GM18526 (cell line): ENCODE data around the gene RRP1B.

Source experiments
- POLR2A ChIP-seq: IDR thresholded peaks from 3 replicates; pipeline ENCODE4 v1.6.1; 2011; ENCODE audit not compliant: insufficient read length; ENCODE audit errors: extremely low read depth

Gene RRP1B

GRCh38 chr21:43657355-43658087 is 1.8 kb upstream of the RRP1B start:
- TF ChIP-seq POLR2A: no peak

- TF ChIP-seq POLR2A: no peak
These were observed 1.1 kb upstream of the RRP1B start for GRCh38 chr21:43658088-43658741.

GRCh38 chr21:43658769-43659135 is 608 bp upstream of the RRP1B start:
- no peak for TF ChIP-seq POLR2A

- TF ChIP-seq POLR2A: no peak
These were observed 2.9 kb downstream of the RRP1B start for GRCh38 chr21:43662286-43662685.

- TF ChIP-seq POLR2A: no peak
These were observed 3.7 kb downstream of the RRP1B start for GRCh38 chr21:43663033-43663432.

GRCh38 chr21:43664358-43664757 is 5.0 kb downstream of the RRP1B start:
- TF ChIP-seq POLR2A: no peak

- no peak for TF ChIP-seq POLR2A
These were observed 6.5 kb downstream of the RRP1B start for GRCh38 chr21:43665879-43666278.

- TF ChIP-seq POLR2A: no peak
These were observed 8.0 kb downstream of the RRP1B start for GRCh38 chr21:43667191-43667904.

GRCh38 chr21:43669828-43670605 is 10.7 kb downstream of the RRP1B start:
- TF ChIP-seq POLR2A: no peak

- no peak for TF ChIP-seq POLR2A
These were observed 16.5 kb downstream of the RRP1B start for GRCh38 chr21:43675871-43676270.

GRCh38 chr21:43676391-43676790 is 17.0 kb downstream of the RRP1B start:
- no peak for TF ChIP-seq POLR2A

- no peak for TF ChIP-seq POLR2A
These were observed 20.6 kb downstream of the RRP1B start for GRCh38 chr21:43679951-43680350.

- TF ChIP-seq POLR2A: no peak
These were observed 22.3 kb downstream of the RRP1B start for GRCh38 chr21:43681650-43682049.

GRCh38 chr21:43684424-43684823 is 25.1 kb downstream of the RRP1B start:
- no peak for TF ChIP-seq POLR2A

- TF ChIP-seq POLR2A: no peak
These were observed 27.6 kb downstream of the RRP1B start for GRCh38 chr21:43686811-43687565.
